Activated naive CD8-positive, alpha-beta T cell treated with anti-CD3 and anti-CD28 coated beads, Interleukin-2, amount 10 ng/mL, durations not matched to agents 7 days and 5 days (primary cell): ENCODE results near the gene GSTM4. TPM values are rescaled to one million over a fixed set of nuclear protein-coding genes. Genes with fewer than 3 reads are reported as not detected.
"Not testable (repeated sequence)": the region's sequence is repeated elsewhere in the genome, so short reads cannot be mapped to it uniquely, and the experiment has no call there.

Source experiments
- ATAC-seq: fragments of 150-1000 bp; cut with Tn5 transposase; one replicate; pipeline ENCODE4 v1.10.0; 2021; ENCODE audit warnings: low read depth, moderate library complexity
- POLR2A ChIA-PET: fragments of 350-600 bp; sonication (Branson Sonifier 250); formaldehyde crosslinking; loops from one replicate; lab custom pipeline; 2021; ENCODE audit warnings: antibody characterized with exemption; lab: Charles Lee
- DNase-seq: peaks from one replicate; pipeline ENCODE4 v3.0.0; 2021
- H3K27ac Mint-ChIP-seq: one replicate; pipeline ENCODE4 v1.8.0; 2022; ENCODE audit warnings: mild to moderate bottlenecking, mixed read lengths
- H3K27me3 Mint-ChIP-seq: one replicate; pipeline ENCODE4 v1.8.0; 2022; ENCODE audit warnings: mild to moderate bottlenecking, moderate library complexity, mixed read lengths
- H3K36me3 Mint-ChIP-seq: one replicate; pipeline ENCODE4 v1.8.0; 2021; ENCODE audit warnings: mild to moderate bottlenecking, mixed read lengths
- H3K4me1 Mint-ChIP-seq: one replicate; pipeline ENCODE4 v1.8.0; 2021; ENCODE audit warnings: mixed read lengths
- H3K4me3 Mint-ChIP-seq: one replicate; pipeline ENCODE4 v1.8.0; 2022; ENCODE audit warnings: mild to moderate bottlenecking, moderate library complexity, mixed read lengths
- H3K9me3 Mint-ChIP-seq: one replicate; pipeline ENCODE4 v1.8.0; 2021; ENCODE audit warnings: mixed read lengths
- total RNA-seq, 2 experiments: library from RNA; stranded (reverse); gene quantifications; one replicate each; pipeline ENCODE4 v1.2.3, GENCODE V29; 2021

Gene GSTM4
- total RNA-seq, 2 experiments from 2014 or later: 5.3 to 5.9 TPM

DNA sequence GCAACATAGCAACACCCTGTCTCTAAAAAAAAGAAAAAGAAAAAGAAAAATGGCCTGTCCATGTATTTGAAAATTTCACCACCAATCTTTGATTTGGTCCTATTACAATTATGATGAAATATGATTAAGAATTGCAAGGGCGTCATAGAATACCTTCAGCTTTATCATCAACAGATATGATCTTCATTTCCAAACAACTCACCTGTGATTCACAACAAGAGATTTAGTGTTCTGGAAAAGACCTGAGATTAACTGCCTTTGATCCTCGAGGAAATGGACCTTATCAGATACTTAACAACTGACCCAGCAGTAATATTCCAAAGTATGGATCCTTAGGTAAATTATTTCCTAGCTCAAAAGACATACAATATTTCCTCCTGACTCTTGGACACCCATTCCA, 3.5 kb upstream of the GSTM4 start:
- peaks cover 33% of the 10 kb centered on the region for H3K27me3 Mint-ChIP-seq
- no peak overlapping the region for H3K4me3 Mint-ChIP-seq
- DNase-seq: no peak
- no peaks in the 10 kb centered on the region for H3K9me3 Mint-ChIP-seq
- no peak overlapping the region for H3K27ac Mint-ChIP-seq
- no peak for ATAC-seq
- H3K4me1 Mint-ChIP-seq: peaks cover 13% of the 10 kb centered on the region
- POLR2A ChIA-PET: no interaction called here
- no peaks in the 10 kb centered on the region for H3K36me3 Mint-ChIP-seq

DNA sequence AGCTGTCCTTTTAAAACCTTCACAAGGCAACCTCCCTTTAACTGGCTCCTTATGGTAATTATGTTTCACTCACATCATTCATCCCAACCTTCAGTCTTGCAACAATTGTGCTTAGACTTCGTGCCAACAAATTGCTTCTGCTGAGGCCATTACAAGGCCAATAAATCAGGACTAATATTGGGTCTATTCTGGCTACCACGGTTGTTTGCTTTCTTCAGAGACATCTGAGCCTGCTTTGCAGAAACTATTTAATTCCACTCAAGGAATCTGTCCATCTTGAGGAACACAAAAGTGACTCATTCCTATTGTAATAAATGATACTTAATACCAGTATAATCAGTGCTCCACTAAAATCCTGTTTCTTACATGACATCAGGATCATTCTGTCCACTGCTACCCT, 2.6 kb upstream of the GSTM4 start:
- no peak overlapping the region for H3K4me3 Mint-ChIP-seq
- no peaks in the 10 kb centered on the region for H3K36me3 Mint-ChIP-seq
- DNase-seq (no peak), ATAC-seq (no peak)
- no peak overlapping the region for H3K27ac Mint-ChIP-seq
- POLR2A ChIA-PET: no interaction called here
- peaks cover 33% of the 10 kb centered on the region for H3K27me3 Mint-ChIP-seq
- peaks cover 13% of the 10 kb centered on the region for H3K4me1 Mint-ChIP-seq
- H3K9me3 Mint-ChIP-seq: no peaks in the 10 kb centered on the region

GRCh38 chr1:109654519-109654918, 1.4 kb upstream of the GSTM4 start:
- H3K4me3 Mint-ChIP-seq: no peak overlapping the region
- DNase-seq (no peak), ATAC-seq (no peak)
- POLR2A ChIA-PET: no interaction called here
- H3K9me3 Mint-ChIP-seq: no peaks in the 10 kb centered on the region
- peaks cover 33% of the 10 kb centered on the region for H3K27me3 Mint-ChIP-seq
- no peaks in the 10 kb centered on the region for H3K36me3 Mint-ChIP-seq
- H3K27ac Mint-ChIP-seq: no peak overlapping the region
- H3K4me1 Mint-ChIP-seq: peaks cover 10% of the 10 kb centered on the region

GRCh38 chr1:109657395-109657794, 1.5 kb downstream of the GSTM4 start:
- DNase-seq (no peak), ATAC-seq (no peak)
- H3K27ac Mint-ChIP-seq: no peak overlapping the region
- H3K36me3 Mint-ChIP-seq: no peaks in the 10 kb centered on the region
- H3K9me3 Mint-ChIP-seq: no peaks in the 10 kb centered on the region
- POLR2A ChIA-PET: no interaction called here
- peaks cover 14% of the 10 kb centered on the region for H3K4me1 Mint-ChIP-seq
- H3K4me3 Mint-ChIP-seq: no peak overlapping the region
- peaks cover 17% of the 10 kb centered on the region for H3K27me3 Mint-ChIP-seq

GRCh38 chr1:109657970-109658369, 2.1 kb downstream of the GSTM4 start:
- Mint-ChIP-seq H3K27me3 (peaks cover 14% of the 10 kb centered on the region), H3K36me3 (no peaks in the 10 kb centered on the region), H3K27ac (no peak overlapping the region), H3K4me1 (peaks cover 14% of the 10 kb centered on the region), H3K9me3 (no peaks in the 10 kb centered on the region), H3K4me3 (no peak overlapping the region)
- ATAC-seq (no peak), DNase-seq (no peak)
- POLR2A ChIA-PET: no interaction called here

DNA sequence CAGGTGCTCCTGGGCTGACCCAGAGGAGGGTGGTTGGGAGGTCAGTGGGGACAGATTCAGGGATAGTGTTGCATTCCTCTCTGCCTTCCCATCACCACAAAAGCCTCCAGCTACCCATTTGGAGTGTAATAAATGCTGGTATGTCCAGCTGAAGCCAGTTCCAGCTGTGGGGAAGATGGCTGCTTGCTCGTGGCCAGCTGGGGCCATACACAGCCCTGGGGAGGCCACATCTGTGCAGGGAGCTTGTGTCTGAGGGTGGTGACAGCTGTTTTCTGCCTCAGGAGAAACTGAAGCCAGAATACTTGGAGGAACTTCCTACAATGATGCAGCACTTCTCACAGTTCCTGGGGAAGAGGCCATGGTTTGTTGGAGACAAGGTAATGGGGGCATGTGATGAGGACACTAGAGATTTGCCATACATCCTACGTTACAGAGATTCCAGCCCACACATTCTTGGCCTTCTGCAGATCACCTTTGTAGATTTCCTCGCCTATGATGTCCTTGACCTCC, 2.7 kb downstream of the GSTM4 start:
- no peak for DNase-seq
- H3K36me3 Mint-ChIP-seq: no peaks in the 10 kb centered on the region
- POLR2A ChIA-PET: no interaction called here
- peaks cover 9% of the 10 kb centered on the region for H3K27me3 Mint-ChIP-seq
- no peak overlapping the region for H3K27ac Mint-ChIP-seq
- H3K9me3 Mint-ChIP-seq: no peaks in the 10 kb centered on the region
- ATAC-seq: no peak
- peaks cover 14% of the 10 kb centered on the region for H3K4me1 Mint-ChIP-seq
- no peak overlapping the region for H3K4me3 Mint-ChIP-seq

GRCh38 chr1:109659145-109659544, 3.2 kb downstream of the GSTM4 start:
- POLR2A ChIA-PET: no interaction called here

DNA sequence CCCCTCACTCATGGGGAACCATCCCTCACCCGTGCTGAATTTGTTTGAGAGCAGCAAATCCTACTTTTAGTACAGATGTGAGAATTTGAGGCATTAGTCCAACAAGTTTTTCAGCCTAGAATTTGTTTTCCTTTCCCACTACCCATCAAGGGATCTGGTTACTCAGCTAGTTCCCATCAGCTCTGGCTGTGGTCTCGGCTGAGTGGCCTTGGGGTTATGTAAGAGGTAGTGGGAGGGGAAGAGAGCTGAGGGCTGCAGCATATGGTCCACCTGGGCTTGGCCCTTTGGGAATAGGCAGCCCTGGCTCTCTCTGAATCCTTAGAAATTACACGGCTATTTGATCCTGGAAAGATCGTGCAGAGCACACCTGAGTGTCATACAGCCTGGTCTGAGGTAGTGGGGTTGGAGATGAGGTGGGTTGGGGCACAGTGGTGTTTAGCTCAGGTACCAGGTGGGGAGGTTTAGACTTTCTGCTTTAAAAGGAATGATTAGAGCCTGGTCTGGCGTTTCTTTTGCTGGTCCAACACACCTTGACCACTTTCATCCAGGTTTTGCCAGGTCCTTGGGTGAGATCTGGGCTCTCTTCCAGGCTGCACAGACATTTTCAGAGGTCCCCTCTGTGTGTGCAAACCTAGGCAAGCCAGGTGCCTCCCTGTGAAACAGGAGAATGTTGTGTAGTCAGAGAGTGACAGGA, 4.2 kb downstream of the GSTM4 start:
- Mint-ChIP-seq H3K27me3 (no peaks in the 10 kb centered on the region), H3K9me3 (no peaks in the 10 kb centered on the region), H3K36me3 (no peaks in the 10 kb centered on the region), H3K27ac (peak overlapping the region; percentile 5), H3K4me1 (peaks cover 12% of the 10 kb centered on the region), H3K4me3 (no peak overlapping the region)
- ATAC-seq (no peak), DNase-seq (no peak)
- POLR2A ChIA-PET: interaction anchor here (0.6 kb wide), 1 partner anchor 11 kb away, joined by 3 read pairs; no protein-coding TSS in a partner anchor

More at GRCh38 chr1:109659145-109659544, 3.2 kb downstream of the GSTM4 start:
- DNase-seq: no peak
- Mint-ChIP-seq H3K4me3 (no peak overlapping the region), H3K27me3 (peaks cover 7% of the 10 kb centered on the region), H3K36me3 (no peaks in the 10 kb centered on the region), H3K9me3 (no peaks in the 10 kb centered on the region), H3K4me1 (peaks cover 14% of the 10 kb centered on the region), H3K27ac (no peak overlapping the region)
- ATAC-seq: no peak

- H3K4me1 Mint-ChIP-seq, H3K27me3 Mint-ChIP-seq, H3K9me3 Mint-ChIP-seq, ATAC-seq, H3K4me3 Mint-ChIP-seq, H3K36me3 Mint-ChIP-seq, DNase-seq: not testable (repeated sequence)
- POLR2A ChIA-PET: interaction anchor here (0.6 kb wide), 1 partner anchor 10 kb away, joined by 3 read pairs; no protein-coding TSS in a partner anchor
- peak overlapping the region; percentile 5 for H3K27ac Mint-ChIP-seq
Measured at GRCh38 chr1:109660691-109661026, 4.8 kb downstream of the GSTM4 start.

- no peak for ATAC-seq
- Mint-ChIP-seq H3K27ac (peak overlapping the region; percentile 53), H3K4me3 (no peak overlapping the region), H3K9me3 (no peaks in the 10 kb centered on the region), H3K36me3 (no peaks in the 10 kb centered on the region), H3K27me3 (no peaks in the 10 kb centered on the region), H3K4me1 (peaks cover 5% of the 10 kb centered on the region)
- no peak for DNase-seq
- POLR2A ChIA-PET: no interaction called here
Measured at GRCh38 chr1:109661391-109661790, 5.5 kb downstream of the GSTM4 start.

GRCh38 chr1:109664671-109665070, 8.8 kb downstream of the GSTM4 start:
- POLR2A ChIA-PET: no interaction called here
- ATAC-seq: no peak
- no peaks in the 10 kb centered on the region for H3K9me3 Mint-ChIP-seq
- peaks cover 18% of the 10 kb centered on the region for H3K4me1 Mint-ChIP-seq
- H3K27ac Mint-ChIP-seq: no peak overlapping the region
- peaks cover under 1% of the 10 kb centered on the region for H3K36me3 Mint-ChIP-seq
- DNase-seq: no peak
- no peak overlapping the region for H3K4me3 Mint-ChIP-seq
- H3K27me3 Mint-ChIP-seq: no peaks in the 10 kb centered on the region

DNA sequence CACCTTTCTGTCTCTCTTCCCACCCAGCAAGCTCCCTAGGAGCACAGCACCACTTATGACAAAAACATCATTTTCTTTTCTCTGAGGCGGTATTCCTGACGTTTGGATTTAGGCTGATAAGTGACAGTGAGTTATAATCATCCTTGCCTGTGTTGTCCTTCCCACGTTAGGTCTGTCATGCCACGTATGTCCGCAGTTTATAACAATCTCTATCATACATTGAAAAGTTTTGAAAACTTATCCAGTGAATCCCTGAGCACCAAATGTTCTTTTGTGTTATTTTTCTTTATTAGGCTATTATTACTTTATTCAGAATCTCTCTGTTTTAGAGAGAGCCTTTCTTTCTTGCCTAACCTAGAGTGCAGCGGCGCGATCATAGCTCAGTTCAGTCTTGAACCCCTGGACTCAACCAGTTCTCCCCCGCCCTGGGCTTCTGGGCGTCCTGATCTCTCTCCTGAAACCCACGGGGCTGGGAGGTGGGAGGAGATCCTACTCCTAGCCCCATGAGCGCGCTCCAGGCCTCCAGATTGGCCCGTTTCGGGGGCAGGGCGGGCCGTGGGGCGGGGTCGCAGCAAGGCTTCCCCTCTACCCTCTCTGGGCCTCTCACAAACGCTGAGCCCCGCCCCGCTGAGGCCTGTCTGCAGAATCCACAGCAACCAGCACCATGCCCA, 11.7 kb downstream of the GSTM4 start, which contains the start of gene GSTM2:
GSTM2 (plus strand) TSS at position 606 of the 671 bp plus-strand sequence; CDS start at position 665, 59 bp downstream.
- H3K9me3 Mint-ChIP-seq: no peaks in the 10 kb centered on the region
- no peak within 1 kb of the TSS for H3K27ac Mint-ChIP-seq
- H3K36me3 Mint-ChIP-seq: peaks cover 2% of the 10 kb centered on the region
- peak within 1 kb of the TSS; percentile 82 for H3K4me3 Mint-ChIP-seq
- H3K4me1 Mint-ChIP-seq: peaks cover 19% of the 10 kb centered on the region
- ATAC-seq: peak; percentile 94
- POLR2A ChIA-PET: no interaction called here
- H3K27me3 Mint-ChIP-seq: no peaks in the 10 kb centered on the region
- DNase-seq: peak; percentile 75

GRCh38 chr1:109668123-109668775, 12.3 kb downstream of the GSTM4 start:
- DNase-seq (no peak), ATAC-seq (no peak)
- H3K9me3 Mint-ChIP-seq: no peaks in the 10 kb centered on the region
- H3K4me1 Mint-ChIP-seq: peaks cover 19% of the 10 kb centered on the region
- POLR2A ChIA-PET: no interaction called here
- H3K27me3 Mint-ChIP-seq: no peaks in the 10 kb centered on the region
- peaks cover 2% of the 10 kb centered on the region for H3K36me3 Mint-ChIP-seq
- no peak overlapping the region for H3K27ac Mint-ChIP-seq
- H3K4me3 Mint-ChIP-seq: peak overlapping the region; percentile 82
